HepG2 (cell line): ENCODE data around the gene SCAANT1. TPM values are rescaled to one million over a fixed set of nuclear protein-coding genes. Genes with fewer than 3 reads are reported as not detected.

Experiments used
- KLF9 ChIP-seq: IDR thresholded peaks from 2 replicates; pipeline ENCODE4 v1.6.1; 2016; ENCODE audit warnings: low read depth
- MAZ ChIP-seq, 2 experiments: sonication (generic) in 1 of 2; formaldehyde crosslinking in 1 of 2; IDR thresholded peaks; 2 replicates each; pipeline versions ENCODE4 v1.5.0 to v1.6.1; 2012 to 2020; ENCODE audit warnings: low read depth in 2 of 2, mild to moderate bottlenecking in 2 of 2, borderline replicate concordance in 1 of 2, improper control_type of control experiment in 1 of 2, low read length in 1 of 2, missing genetic modification reagents in 1 of 2, moderate library complexity in 1 of 2
- NR2C2 ChIP-seq: sonication (generic); formaldehyde crosslinking; IDR thresholded peaks from 2 replicates; pipeline ENCODE4 v1.4.0; 2020; ENCODE audit warnings: missing genetic modification reagents, mild to moderate bottlenecking, moderate library complexity, borderline replicate concordance
- RNF2 ChIP-seq: fragments of 450-650 bp; conservative IDR thresholded peaks from 2 replicates; pipeline ENCODE4 v1.6.1; 2016; ENCODE audit warnings: low read depth
- TARDBP ChIP-seq: sonication (generic); formaldehyde crosslinking; IDR thresholded peaks from 2 replicates; pipeline ENCODE4 v1.8.0; 2022; ENCODE audit warnings: mild to moderate bottlenecking, missing genetic modification reagents
- XBP1 ChIP-seq: sonication (generic); formaldehyde crosslinking; IDR thresholded peaks from 2 replicates; pipeline ENCODE4 v1.5.0; 2020; ENCODE audit warnings: missing genetic modification reagents
- ZBTB25 ChIP-seq: IDR thresholded peaks from 2 replicates; pipeline ENCODE4 v1.6.1; 2018; ENCODE audit warnings: missing genetic modification reagents
- ZFP36 ChIP-seq: fragments of 150-350 bp; IDR thresholded peaks from 2 replicates; pipeline ENCODE4 v1.6.1; 2018; ENCODE audit warnings: borderline replicate concordance, low read length, low read depth; ENCODE audit not compliant: partially characterized antibody
- ZFP62 ChIP-seq: sonication (generic); formaldehyde crosslinking; IDR thresholded peaks from 2 replicates; pipeline ENCODE4 v1.4.0; 2020; ENCODE audit warnings: missing genetic modification reagents
- ZNF136 ChIP-seq: sonication (generic); formaldehyde crosslinking; IDR thresholded peaks from 2 replicates; pipeline ENCODE4 v1.8.1; 2022; ENCODE audit warnings: low read depth, mild to moderate bottlenecking, moderate library complexity, missing genetic modification reagents
- ZNF282 ChIP-seq: fragments of 450-650 bp; IDR thresholded peaks from 2 replicates; pipeline ENCODE4 v1.6.1; 2018; ENCODE audit not compliant: partially characterized antibody
- ZNF318 ChIP-seq: sonication (generic); formaldehyde crosslinking; IDR thresholded peaks from 2 replicates; pipeline ENCODE4 v1.4.0; 2020; ENCODE audit warnings: mild to moderate bottlenecking, missing genetic modification reagents
- ZNF432 ChIP-seq: sonication (generic); formaldehyde crosslinking; IDR thresholded peaks from 2 replicates; pipeline ENCODE4 v1.5.0; 2020; ENCODE audit warnings: missing genetic modification reagents, mild to moderate bottlenecking, borderline replicate concordance
- ZNF501 ChIP-seq: sonication (generic); formaldehyde crosslinking; IDR thresholded peaks from 2 replicates; pipeline ENCODE4 v1.5.1; 2020; ENCODE audit warnings: mild to moderate bottlenecking, moderate library complexity, missing genetic modification reagents
- ZNF562 ChIP-seq: sonication (generic); formaldehyde crosslinking; IDR thresholded peaks from 2 replicates; pipeline ENCODE4 v1.8.0; 2022; ENCODE audit warnings: missing genetic modification reagents, borderline replicate concordance
- ZNF660 ChIP-seq: sonication (generic); formaldehyde crosslinking; IDR thresholded peaks from 2 replicates; pipeline ENCODE4 v1.5.1; 2020; ENCODE audit warnings: mild to moderate bottlenecking, low read depth, missing genetic modification reagents, borderline replicate concordance
- polyA plus RNA-seq, 8 experiments: library from polyadenylated mRNA; depleted of rRNA in 3 of 8; stranded (reverse) in 7 of 8; unstranded in 1 of 8; fragments of >200 nt; fragmentation: Illumina TruSeq in 4 of 8; extraction: Trizol in 4 of 8; gene quantifications; 2 replicates each; pipeline versions ENCODE4 v1.2.1 to v1.2.3, GENCODE V29; 2011 to 2016; ENCODE audit warnings: low read depth in 4 of 8, missing spikeins in 1 of 8, mixed read lengths in 1 of 8; ENCODE audit not compliant: insufficient read depth in 1 of 8
- total RNA-seq, 5 experiments: library from RNA; depleted of rRNA; stranded (reverse); fragments of >200 nt; fragmentation: Illumina TruSeq; extraction: Trizol; gene quantifications; 2 replicates each; pipeline ENCODE4 v1.2.3, GENCODE V29; 2016; ENCODE audit warnings: low read depth in 1 of 5
- TF ChIP-seq, protein P1 (sequence below), 2 experiments: sonication (generic) in 1 of 2; formaldehyde crosslinking in 1 of 2; IDR thresholded peaks; 2 replicates each; pipeline versions ENCODE4 v1.4.0 to v1.6.1; 2016 to 2020; ENCODE audit warnings: borderline replicate concordance in 1 of 2, low read depth in 1 of 2, mild to moderate bottlenecking in 1 of 2, missing genetic modification reagents in 1 of 2

Gene SCAANT1
- total and polyA plus RNA-seq, 2 of the 13 experiments (the other 11 are each of a cell fraction or from before 2014, with no cell fraction given), result not detected

DNA sequence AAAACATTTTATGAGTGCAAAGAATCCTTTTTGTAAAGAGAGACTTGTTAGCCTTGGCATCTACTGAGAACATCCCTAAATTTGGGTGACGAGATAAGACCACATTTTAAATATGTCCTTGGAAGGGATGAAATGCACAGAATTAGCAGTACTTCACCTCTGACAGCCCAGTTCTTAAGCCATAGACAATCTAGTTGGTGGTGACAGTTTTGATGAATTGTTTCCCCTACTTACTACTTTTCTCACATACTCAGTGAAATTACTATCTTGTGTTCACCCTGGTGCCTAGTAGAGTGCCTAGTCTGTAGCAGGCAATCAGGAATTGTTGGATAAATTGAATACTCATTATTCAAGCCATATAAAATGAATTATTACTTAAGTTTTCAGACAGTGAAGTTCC lies 3.4 kb downstream of the SCAANT1 start (continued):
- TF ChIP-seq ZNF318 (CRISPR knock-in tag), result no peak
- no peak for TF ChIP-seq ZNF501 (CRISPR knock-in tag)
- TF ChIP-seq ZNF432, result no peak
- TF ChIP-seq NR2C2 (CRISPR knock-in tag), result no peak
- TF ChIP-seq XBP1 (CRISPR knock-in tag), result no peak
- TF ChIP-seq, protein P1, sequence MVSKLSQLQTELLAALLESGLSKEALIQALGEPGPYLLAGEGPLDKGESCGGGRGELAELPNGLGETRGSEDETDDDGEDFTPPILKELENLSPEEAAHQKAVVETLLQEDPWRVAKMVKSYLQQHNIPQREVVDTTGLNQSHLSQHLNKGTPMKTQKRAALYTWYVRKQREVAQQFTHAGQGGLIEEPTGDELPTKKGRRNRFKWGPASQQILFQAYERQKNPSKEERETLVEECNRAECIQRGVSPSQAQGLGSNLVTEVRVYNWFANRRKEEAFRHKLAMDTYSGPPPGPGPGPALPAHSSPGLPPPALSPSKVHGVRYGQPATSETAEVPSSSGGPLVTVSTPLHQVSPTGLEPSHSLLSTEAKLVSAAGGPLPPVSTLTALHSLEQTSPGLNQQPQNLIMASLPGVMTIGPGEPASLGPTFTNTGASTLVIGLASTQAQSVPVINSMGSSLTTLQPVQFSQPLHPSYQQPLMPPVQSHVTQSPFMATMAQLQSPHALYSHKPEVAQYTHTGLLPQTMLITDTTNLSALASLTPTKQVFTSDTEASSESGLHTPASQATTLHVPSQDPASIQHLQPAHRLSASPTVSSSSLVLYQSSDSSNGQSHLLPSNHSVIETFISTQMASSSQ (IDR thresholded peaks at IDR 0.05; ENCODE audit: low read depth), result no peak
- TF ChIP-seq, protein P1 (CRISPR knock-in tag; IDR thresholded peaks at IDR 0.05; ENCODE audit: borderline replicate concordance), result no peak
- TF ChIP-seq ZNF136 (CRISPR knock-in tag), result no peak
- TF ChIP-seq ZNF660 (CRISPR knock-in tag), result no peak
- no peak for TF ChIP-seq ZNF562 (CRISPR knock-in tag)
- no peak for TF ChIP-seq ZFP36
- TF ChIP-seq ZNF282, result no peak
- TF ChIP-seq ZFP62 (CRISPR knock-in tag), result no peak
- no peak for TF ChIP-seq RNF2
- TF ChIP-seq MAZ (IDR thresholded peaks at IDR 0.05; ENCODE audit: borderline replicate concordance, low read depth, low read length), result no peak
- TF ChIP-seq MAZ (CRISPR knock-in tag; IDR thresholded peaks at IDR 0.05; ENCODE audit: low read depth), result no peak
- no peak for TF ChIP-seq ZBTB25 (CRISPR knock-in tag)
- TF ChIP-seq KLF9 (CRISPR knock-in tag), result no peak
- no peak for TF ChIP-seq TARDBP (CRISPR knock-in tag)
